Measurements from ENCODE around the gene SPINK4.

SPINK4 gene

GRCh38 chr9:33290247-33291030 lies 50.5 kb downstream of the SPINK4 start, which contains the start of gene NFX1:
NFX1 (plus strand) TSS chr9:33290516; CDS start chr9:33290573, 57 bp downstream.
- no peak for TF ChIP-seq CTCF (IDR thresholded peaks at IDR 0.05; ENCODE audit: low read depth, low read length, missing control alignments)
- peak; percentile 94 for DNase-seq (ENCODE audit: extremely low read depth, low read depth)
- H3K4me3 ChIP-seq (replicated peaks; ENCODE audit: low read depth, low read length), result peak within 1 kb of the TSS; percentile 97

- DNase-seq (ENCODE audit: extremely low read depth, low read depth), result peak; percentile 52
- peak overlapping the region; percentile 97 for H3K4me3 ChIP-seq (replicated peaks; ENCODE audit: low read depth, low read length)
- no peak for TF ChIP-seq CTCF (IDR thresholded peaks at IDR 0.05; ENCODE audit: low read depth, low read length, missing control alignments)
These were observed 51.0 kb downstream of the SPINK4 start for GRCh38 chr9:33291031-33291397.

- no peak for TF ChIP-seq CTCF (IDR thresholded peaks at IDR 0.05; ENCODE audit: low read depth, low read length, missing control alignments)
- 0 out of 2 replicates have a peak overlapping the region, but pooled peaks have one; percentile 97 for H3K4me3 ChIP-seq (replicated peaks; ENCODE audit: low read depth, low read length)
- no peak for DNase-seq (ENCODE audit: extremely low read depth, low read depth)
These were observed 51.9 kb downstream of the SPINK4 start for GRCh38 chr9:33291901-33292300.

- no peak overlapping the region for H3K4me3 ChIP-seq (replicated peaks; ENCODE audit: low read depth, low read length)
- no peak for TF ChIP-seq CTCF (IDR thresholded peaks at IDR 0.05; ENCODE audit: low read depth, low read length, missing control alignments)
These were observed 53.8 kb downstream of the SPINK4 start for GRCh38 chr9:33293782-33294181.

GRCh38 chr9:33294670-33295432 lies 54.9 kb downstream of the SPINK4 start:
- DNase-seq (ENCODE audit: extremely low read depth, low read depth), result no peak
- H3K4me3 ChIP-seq (replicated peaks; ENCODE audit: low read depth, low read length), result no peak overlapping the region

More at GRCh38 chr9:33293782-33294181, 53.8 kb downstream of the SPINK4 start:
- DNase-seq (ENCODE audit: extremely low read depth, low read depth), result no peak

GRCh38 chr9:33295571-33295970 lies 55.6 kb downstream of the SPINK4 start:
- no peak for TF ChIP-seq CTCF (IDR thresholded peaks at IDR 0.05; ENCODE audit: low read depth, low read length, missing control alignments)
- no peak overlapping the region for H3K4me3 ChIP-seq (replicated peaks; ENCODE audit: low read depth, low read length)
- DNase-seq (ENCODE audit: extremely low read depth, low read depth), result no peak

More at GRCh38 chr9:33294670-33295432, 54.9 kb downstream of the SPINK4 start:
- no peak for TF ChIP-seq CTCF (IDR thresholded peaks at IDR 0.05; ENCODE audit: low read depth, low read length, missing control alignments)
